Stimulated activated CD8-positive, alpha-beta memory T cell treated with anti-CD3 and anti-CD28 coated beads, Interleukin-12 subunit alpha, Interleukin-12 subunit beta, amount 100 ng/mL, for 4 hours (primary cell): ENCODE data around the gene ETV4.

Experiments
- DNase-seq: peaks from one replicate; pipeline ENCODE4 v3.0.0-alpha.2; 2020; ENCODE audit warnings: low read depth

ETV4 gene

DNA sequence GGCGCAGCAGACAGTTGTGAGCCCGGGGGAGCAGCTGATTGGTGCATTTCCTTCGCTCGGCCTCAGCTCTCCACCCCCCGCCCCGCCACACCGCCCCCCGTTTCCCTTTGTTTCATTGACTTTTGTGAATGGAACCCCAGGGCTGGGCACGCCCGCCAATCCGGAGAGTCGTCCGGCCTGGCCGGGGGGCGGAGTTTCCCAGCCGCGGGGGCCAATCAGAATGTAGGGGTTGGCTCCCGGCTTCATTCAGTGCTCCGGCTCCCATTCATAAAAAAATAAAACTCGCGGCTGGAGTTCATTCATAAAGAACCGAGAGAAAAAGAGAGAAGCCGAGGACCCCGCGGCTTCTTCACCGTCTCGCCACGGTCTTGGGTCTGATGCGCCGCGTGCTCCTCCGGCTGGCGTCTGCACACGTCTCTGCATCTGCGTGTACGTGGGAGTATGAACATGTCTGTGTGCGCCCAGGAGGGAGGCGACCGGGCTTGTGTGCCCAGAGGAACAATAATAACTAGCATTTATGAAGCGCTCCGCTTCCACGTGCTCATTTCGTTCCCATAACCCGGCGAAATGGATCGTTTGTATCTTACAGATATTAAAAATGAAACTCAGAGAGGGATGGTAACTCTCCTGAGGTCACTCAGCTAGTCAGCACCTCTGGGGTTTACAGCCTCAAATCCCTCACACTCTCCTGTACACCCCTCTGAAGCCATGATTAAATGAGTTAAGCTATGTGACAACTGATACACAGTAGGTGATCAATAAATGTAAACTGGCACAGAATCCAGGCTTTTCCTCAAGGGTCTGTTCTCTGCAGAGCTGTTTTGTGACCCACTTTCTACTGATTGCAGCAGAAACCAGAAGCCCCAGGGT is at the start of gene ETV4:
Gene ETV4, minus strand, starts transcription at position 22 of the 870 bp plus-strand sequence. CDS start 723 bp downstream, outside the sequence.
- DNase-seq = peak; percentile 81

DNA sequence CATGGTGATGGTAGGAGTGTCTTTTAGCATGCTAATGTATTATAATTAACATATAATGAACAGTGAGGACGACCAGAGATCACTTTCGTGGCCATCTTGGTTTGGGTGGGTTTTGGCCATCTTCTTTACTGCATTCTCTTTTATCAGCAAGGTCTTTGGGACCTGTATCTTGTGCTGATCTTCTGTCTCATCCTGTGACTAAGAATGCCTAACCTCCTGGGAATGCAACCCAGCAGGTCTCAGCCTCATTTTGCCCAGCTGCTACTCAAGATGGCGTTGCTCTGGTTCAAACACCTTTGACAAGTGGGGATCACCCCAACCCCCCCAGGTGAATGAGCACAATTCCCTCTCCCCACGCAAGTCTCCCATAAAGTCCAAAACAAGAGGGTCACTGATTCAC is 49.3 kb upstream of the ETV4 start:
- no peak for DNase-seq

DNA sequence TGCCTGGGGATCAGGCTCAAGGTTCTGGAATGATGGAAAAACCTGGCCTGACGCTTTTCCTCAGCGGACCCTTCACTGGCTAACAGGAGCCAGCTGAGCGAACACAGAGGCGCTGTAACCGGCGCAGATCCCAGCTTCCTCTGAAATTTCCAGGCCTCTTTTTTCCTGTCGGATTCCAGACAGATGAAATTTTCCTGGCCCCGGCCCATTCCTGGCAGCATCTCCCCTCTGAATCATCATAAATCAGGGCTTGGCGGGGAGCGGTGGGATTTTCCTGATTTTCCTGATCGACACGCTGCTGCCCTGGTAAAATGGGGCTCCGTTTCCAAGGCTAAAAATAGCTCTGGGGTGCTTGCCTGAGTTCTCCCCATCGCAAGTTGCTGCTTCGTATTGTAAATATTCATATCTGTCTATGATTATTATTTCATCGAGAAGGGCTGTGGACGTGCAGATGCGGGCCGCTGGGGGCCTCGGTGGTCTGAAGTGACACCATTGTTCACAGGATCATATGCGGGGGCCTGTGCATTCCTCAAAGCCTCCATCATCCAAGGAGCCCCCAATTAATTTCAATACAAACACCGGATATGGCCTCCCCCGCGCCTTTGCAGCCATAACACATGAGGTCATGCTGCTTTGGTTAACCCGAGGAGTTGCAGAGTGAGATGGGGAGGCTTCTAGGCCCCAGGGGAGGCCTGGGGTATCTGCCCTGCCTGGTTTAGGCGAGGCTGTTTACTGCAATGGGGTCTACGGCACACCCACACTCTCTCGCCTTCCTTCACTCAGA is 45.8 kb upstream of the ETV4 start:
- DNase-seq = no peak

DNA sequence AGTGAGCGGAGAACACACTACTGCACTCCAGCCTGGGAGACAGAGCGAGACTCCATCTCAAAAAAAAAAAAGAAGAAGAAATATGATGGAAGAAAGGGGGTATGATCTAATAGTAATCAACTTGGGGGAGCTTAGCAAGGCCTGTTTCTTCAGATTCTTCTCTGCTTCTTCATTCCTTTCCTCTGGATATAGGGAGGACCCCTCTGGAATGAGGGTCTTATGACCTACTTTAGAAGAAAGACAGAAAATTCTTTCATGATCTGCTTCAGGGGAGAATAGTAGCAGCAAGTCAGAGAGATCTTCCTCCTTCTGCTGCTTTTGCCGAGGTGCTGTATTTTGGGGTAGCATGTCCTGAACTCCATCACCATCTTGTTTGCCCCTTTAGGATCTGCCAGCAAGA is 44.9 kb upstream of the ETV4 start:
- no peak for DNase-seq

DNA sequence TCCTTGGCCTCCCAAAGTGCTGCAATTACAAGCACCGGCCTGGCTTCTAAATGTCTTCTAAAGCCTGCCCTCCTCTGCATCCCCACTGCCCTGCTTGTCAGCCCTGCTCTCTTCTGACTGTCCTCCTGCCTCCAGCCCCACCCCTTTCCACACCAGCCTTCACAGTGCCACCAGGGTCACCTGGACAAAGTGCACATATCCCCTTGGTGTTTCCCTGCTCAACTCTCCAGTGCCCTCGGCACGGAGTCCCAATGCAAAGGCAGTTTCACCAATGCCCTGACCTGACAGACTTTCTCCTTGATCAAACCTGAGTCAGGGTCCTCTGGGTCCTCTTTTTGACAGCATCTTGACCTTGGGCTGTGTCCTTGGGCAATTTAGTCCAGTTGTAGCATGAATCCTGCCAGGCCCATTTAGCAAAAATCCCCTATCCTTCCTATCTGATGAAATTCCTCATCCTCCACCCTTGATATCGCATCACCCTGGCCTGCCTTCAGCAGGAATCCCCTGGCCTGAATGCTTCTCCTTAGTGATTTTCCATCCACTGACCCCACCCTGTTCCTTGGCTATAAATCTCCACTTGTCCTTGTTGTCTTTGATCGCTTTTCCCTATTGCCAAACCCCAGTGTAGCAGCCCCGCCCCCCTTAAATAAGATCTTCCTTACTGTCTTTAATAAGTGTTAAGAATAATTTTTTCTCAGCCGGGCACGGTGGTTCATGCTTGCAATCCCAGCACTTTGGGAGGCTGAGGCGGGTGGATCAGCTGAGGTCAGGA is 42.7 kb upstream of the ETV4 start:
- no peak for DNase-seq

DNA sequence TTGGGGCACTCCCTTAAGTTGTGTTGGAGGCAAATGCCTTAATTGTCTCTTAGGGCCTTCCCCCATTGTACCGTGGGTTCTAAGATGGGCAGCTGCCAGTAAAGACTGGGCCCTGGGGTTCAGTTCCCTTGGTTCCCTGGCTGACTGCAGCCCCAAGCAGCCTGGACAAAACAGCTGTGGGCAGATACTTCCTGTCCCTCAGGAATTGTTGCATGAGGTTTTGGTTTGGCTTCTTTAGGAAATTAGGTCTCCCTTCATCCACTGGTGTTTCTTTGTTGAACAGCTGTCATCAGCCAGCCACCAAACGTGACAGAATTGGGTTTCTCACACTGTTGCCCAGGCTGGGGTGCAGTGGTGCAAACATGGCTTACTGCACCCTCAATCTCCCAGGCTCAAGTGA is 42.0 kb upstream of the ETV4 start:
- no peak for DNase-seq

DNA sequence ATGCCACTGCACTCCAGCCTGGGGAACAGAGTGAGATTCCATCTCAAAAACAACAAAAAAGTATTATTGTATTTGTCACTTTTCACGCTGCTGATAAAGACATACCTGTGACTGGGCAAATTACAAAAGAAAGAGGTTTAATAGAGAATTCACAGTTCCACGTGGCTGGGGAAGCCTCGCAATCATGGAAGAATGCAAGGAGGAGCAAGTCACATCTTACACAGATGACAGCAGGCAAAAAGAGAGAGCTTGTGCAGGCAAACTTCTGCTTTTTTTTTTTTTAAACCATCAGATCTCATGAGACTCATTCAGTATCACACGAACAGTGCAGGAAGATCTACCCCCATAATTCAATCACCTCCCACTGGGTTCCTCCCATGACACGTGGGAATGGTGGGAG is 41.5 kb upstream of the ETV4 start:
- no peak for DNase-seq

DNA sequence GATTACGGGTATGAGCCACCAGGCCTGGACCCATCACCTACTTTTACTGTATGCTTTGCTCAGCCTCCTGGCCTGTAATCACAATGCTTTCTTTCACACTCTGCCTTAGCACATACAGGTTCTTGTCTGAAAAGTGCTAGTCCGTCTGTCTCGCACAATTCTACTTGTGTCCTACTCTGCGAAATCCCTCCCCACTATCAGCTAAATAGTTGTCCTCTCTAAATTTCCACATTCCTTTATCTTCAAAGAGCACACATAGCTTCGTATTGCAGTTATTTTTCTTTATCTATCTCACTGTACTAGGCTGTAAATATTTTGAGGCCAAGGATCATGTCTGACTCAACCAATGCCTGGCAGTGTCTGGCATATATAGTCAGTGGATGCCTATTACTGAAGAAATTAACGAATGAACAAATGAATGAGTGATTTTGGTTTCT is 38.5 kb upstream of the ETV4 start:
- no peak for DNase-seq

DNA sequence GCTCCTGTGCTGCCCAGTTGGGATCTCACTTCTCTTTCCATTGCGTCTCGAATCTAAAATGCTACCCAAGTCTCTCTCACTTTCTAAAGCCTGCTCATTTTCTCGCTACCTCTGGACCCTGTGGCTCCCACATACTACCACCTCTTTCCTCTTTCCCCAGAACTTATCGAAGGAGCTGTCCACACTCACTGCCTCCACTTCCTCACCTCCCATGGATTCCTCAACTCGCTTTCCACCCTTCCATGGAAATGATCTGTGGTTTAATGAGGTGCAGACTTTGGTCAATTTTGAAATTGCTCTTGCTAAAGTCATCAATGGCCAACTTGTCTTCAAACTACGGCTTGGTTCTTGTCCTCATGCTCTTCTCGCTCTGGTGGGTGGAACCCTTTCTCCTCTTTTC is 37.2 kb upstream of the ETV4 start:
- DNase-seq = no peak

DNA sequence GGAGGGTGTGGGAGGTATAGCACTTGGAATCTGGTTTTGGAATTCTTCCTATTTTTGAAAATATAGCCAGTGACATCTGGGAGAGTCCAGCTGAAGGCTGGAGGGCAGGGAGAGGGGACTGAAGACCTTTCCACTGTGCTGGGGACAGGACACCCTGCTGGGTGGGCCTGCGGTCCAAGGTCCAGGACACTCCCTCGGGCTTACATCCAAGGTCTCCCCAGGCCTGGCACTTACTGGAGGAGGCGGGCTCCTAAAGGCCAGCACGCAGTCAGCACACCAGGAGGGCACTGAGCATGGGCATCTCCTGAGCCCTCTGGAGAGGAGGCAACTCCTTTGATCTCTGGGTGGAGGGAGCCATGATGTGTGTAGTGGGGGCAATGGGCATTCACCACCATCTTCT is 35.5 kb upstream of the ETV4 start:
- no peak for DNase-seq

DNA sequence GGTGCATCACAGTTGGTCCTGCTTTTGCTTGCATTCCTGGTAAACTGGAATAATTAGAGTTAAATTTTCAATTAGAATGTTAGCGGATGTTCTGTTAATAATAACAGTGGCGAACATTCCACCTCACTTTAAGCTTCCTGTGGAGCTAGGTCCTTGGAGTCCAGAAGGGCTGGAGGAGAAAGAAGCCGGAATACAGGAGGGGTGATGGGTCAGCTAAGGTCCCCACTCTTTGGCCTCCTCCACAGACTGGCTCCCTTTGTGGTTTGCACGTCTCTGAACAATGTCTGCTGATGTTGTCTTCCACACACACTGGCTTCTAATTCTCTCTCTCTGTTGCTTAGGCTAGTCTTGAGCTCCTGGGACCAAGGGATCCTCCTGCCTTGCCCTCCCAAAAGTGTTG is 35.0 kb upstream of the ETV4 start:
- DNase-seq = no peak

DNA sequence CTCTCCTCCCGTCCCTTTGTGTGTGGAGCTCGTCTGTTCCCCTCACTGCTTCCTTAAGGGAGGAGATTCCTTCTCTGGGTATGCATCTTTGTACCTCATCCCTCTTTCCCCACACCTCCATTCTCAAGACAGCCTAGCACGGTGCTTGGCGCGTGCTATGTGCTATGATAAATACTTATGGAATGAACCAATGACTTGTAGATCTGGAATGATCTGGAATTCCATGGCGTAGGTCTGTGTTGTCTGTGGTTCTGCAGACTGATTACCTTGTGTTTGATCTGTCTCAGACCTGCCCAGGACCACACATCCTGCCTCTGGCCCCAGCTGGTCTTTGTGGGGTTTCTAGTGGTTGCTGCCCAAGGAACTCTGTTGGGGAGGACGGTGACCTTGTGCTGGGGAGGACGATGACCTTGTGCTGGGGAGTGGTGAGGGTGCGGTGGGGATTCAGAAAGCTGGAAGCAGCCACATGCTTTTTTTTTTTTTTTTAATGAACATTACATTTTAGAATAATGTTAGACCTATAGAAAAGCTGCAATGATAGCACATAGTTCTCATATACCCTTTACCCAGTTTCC is 33.5 kb upstream of the ETV4 start:
- no peak for DNase-seq

DNA sequence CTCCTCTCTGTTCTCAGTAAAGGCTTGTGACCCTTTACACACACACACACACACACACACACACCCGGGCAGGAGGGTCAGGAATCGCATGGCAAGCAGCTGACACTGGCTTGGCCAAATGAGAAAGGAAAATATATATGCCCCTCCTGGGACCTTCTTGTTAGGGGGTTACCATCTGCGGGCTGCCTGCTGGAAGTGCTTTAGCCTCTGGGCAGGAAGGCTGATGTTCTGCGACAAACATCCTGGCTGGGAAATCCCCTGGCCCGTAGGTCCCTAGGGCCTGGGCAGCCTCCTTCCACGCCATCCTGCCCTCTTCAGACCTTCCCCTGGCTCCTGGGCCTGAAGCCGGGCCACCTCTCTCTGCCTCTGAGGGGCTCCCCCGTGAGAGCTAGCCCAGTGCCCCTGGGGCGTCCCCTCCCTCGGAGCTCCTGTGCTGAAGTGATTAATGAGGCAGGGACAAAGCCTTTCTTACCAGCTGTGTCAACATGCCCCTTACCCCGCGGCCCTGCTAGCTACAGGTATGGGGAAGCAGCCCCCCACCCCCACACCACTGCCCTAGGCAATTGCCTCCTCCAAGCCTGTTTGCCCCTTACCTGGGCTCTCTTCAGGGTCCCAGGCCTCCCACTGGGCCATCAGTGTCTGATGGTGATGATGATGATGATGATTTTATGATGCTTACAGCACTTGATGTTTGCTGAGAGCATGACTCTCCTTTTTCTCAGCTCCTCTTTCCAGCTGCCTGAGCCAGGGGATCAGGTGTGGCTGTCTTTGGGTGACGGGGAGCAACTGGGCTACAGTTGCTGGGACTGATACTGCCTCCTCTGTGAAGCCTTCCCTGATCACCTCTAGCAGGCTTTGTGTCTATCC is 32.8 kb upstream of the ETV4 start:
- DNase-seq = peak; percentile 0

DNA sequence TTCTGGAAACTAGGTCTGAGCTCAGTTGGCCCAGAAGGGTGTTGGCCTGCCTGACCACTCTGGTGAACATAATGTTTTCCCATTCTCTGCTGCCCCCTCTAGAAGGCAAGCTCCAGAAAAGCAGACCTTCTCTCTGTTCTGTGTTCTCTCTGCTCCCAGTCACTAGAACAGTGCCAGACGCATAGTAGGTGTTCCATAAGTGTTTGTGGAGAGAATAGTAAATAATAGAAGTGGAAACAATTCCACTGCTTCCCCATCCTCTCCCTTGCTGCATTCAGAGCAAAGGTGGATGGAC is 32.2 kb upstream of the ETV4 start:
- DNase-seq = no peak

DNA sequence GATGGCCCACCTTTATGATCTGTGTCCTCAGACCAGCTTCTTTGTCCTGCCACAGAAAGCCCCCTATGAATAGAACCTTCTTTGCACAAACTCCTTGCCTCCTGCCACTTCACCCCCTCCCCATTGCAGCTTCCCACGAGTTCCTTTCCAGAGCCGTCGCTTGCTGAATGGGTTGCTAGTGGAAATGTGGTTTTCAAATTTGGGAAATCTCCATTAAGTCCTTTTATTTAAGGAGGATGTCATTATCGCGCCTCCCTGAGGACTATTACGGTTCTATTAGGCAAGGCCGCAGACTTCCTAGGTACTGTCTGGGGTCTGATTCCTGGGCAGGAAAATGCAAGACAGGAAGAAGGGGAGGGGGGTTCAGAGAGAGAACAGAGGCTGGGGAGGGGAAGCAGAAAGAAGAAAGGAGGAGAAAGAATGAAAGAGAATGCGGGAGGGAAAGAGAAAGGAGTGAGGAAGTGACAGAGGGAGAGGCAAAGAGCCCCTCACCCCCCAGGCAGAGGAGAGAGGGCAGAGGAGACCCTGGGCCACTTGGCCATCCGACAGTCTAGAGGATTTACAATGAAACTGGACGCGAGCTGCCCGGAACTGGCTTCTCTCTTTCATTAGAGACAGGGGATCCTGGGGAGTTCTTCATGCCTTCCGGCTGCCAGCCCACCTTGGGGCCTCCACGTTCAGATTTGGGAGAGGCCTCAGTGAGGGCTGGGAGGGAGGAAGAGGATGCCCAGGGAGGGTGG is 31.7 kb upstream of the ETV4 start:
- no peak for DNase-seq

DNA sequence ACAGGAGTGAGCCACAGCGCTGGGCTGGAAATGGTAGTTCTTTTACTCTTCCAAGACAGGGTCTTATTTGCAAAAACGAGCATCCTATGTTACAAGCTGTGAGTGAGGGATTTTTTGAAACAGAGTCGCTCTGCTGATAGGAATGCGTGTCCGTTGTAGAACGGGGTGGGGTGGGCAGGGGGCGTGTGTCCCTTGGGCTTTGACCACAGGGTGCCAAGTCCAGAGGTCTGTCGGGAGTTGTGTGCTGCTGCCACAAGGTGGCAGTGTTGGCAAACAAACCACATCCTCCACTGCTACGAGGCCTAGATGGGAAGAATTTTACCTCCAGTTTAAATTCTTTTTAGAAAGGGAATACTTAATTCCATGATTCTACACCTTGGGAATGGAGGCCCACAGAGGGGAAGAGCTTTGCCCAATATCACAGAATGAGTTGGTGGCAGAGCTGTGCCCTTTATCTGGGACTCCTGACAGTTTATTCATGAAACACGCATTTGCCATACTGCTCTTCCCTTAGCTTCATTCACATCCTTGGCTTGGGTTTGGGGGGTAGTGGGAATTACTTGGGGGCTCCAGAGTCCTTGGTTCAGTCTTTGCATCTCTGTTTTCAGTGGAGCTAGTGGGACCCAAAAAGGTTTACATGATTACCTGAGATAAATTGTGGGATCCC is 30.6 kb upstream of the ETV4 start:
- peak; percentile 29 for DNase-seq

DNA sequence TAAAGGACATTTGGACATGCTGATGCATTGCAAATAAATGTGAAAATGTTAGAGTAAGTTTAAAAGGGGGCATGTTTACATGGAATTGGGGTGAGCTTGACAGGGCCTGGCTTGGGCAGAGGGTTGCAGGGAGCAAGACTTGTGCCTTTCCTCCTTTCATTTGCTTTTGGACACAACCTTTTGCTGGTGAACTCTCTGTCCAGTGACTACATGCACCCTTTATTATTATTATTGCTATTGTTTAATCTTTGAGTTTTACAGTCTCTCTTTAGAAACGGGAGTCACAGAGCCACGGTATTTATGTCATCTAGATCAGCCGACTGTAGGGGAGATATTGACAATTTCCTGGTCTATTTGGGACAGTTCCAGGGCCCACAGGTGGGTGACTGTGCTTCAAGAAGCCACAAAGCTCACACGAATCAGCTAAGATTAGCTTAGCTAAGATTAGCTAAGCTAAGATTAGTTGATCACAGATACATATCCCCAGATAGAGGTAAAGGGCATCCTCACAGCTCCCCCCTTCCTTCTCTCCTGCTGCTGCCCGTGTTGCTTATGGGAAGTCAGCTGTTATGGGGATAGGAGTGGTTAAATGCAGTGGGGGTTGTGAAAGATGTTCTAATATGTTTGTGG is 28.9 kb upstream of the ETV4 start:
- no peak for DNase-seq

DNA sequence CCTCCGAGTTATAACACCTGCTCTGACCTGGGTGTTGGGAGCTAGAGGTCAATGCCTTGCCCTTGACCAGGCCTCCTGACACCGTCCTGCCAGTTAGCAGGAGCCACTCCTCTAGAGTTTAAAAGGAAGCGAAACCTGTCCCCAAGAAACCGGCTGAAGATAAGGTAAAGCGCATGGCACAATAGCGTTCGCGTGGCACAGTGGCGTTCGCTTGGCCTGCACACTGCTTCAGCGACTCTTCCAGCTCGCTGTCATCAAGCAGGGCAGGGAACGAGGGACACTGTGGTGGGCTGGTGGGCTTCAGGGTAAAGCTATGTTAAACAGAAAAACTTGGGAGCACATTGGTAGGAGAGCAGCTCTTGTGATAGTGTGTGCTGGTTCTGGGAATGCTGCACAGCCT is 28.2 kb upstream of the ETV4 start:
- no peak for DNase-seq

DNA sequence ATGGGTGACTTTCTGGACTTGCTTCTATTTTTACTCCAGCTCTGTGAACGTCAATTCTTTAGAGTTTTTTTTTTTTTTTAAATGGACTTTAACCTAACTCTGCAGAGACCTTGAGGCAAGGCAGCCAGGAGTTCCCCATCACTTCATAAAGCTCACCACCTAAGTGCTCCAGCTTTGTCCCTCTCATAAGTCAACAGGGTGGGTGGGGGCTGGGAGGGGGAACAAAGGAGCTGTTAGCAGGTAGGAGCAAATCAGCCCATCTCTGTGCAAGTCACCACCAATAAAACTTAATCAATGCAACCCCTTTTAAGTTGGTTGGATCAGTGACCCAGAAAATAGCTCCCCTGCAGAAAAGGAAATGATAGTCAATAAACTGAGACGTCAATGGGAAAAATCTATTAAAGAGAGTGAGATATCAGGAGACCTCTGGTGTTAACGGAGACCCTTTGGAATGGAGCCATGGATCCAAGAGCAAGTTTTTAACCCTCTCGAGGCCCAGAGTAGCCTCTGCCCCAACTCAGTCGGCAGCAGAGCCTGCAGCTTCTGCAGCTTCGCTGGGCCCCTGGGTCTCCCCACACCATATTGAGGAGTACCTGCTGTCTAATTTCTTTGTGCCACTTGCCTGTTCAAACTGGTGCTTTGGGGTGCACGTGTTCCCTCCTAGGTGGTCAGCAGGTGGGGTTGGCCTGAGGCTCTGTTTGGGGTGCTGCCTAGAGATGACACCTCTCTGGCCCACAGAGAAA is 27.6 kb upstream of the ETV4 start:
- no peak for DNase-seq
